HG03280 (cell line): ENCODE data around the gene CPPED1.

Experiments
- ATAC-seq: cut with Tn5 transposase; IDR thresholded peaks from one replicate; pipeline ENCODE4 v1.9.1; 2021; ENCODE audit warnings: mild to moderate bottlenecking, moderate library complexity; ENCODE audit not compliant: unreplicated experiment

Gene CPPED1

DNA sequence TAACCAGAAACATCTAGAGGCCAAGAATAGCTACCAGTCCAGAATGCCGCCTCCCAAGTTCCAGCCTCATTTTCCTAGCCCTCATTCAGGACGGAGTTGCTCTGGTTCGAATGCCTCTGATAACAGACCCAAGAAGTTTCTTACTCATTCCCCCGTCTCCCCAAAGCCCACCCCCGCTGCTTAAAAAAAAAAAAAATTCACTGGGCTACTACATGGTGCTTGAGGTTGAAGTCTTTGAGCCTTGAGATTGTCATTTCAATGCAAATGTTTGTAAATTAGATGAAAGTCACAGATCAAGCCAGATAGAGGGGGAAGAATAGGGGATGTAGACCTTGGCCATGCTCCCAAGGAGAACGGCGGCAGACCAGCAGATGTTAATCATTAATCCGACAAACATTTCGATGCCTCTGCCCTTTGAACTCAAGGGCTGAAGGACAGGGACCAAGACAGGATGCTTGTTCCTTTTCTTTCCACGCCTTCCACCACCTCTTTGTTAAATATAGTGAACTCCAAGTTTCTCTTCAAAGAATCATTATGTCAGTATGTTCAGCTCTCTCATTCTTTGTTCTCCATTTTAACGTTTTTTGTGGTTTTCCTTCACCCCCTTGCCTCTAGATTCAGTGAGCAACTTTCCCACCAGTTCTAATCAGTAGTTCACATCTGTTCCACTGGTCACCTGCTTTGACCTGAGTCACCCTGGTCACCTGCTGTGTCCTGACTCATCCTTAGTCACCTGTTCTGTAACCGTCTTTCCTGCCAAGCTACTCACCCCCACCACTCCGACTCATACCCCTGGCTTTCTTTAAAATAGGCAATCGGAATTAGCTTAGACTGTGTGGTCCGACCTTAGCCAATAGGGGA, 190.3 kb downstream of the CPPED1 start:
- peak; percentile 70 for ATAC-seq

DNA sequence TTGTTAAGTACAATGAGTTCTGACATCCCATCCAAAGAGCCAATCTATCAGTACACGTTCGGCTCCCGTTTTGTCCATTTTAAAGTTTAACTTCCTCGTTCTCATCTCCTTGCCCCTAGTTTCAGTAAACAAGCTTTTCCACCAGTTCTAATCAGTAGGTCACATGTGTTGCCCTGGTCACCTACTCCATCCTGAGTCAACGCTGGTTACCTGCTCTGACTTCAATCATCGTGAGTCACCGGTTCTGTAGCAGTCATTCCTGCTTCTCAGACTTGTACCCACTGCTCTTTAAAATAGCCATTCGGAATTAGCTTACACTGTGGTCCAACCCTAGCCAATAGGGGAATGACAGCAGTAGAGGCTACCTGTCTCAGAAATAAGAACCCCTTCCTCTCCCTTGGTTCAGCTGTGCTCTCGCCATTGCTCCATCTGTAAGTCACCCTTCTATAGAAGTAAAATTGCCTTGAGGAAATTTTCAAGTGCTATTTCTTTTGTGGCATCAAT, 191.0 kb downstream of the CPPED1 start:
- no peak for ATAC-seq

DNA sequence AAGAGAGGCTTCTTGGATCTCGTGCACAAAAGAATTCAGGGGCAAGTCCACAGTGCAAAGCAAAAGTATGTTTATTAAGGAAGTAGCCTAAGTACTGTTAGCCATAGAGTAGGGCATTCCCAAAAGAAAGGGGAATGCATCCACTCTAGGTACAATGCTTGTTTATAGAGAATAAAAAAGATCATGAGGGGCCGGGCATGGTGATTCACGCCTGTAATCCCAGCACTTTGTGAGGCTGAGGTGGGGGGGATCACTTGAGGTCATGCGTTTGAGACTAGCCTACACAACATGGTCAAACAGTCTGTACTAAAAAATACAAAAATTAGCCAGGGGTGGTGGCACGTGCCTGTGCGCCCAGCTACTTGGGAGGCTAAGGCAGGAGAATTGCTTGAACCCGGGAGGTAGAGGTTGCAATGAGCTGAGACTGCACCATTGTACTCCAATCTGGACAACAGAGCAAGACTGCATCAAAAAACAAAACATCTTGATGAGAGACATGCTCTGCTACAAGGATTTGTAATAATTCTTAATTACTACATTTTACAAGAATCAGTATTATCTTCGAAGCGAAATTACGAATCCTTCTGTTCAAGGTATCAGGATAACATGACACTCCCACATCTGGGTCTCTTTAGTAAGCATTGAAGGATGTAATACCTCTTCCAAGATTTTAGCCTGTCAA, 191.6 kb downstream of the CPPED1 start:
- ATAC-seq: no peak

DNA sequence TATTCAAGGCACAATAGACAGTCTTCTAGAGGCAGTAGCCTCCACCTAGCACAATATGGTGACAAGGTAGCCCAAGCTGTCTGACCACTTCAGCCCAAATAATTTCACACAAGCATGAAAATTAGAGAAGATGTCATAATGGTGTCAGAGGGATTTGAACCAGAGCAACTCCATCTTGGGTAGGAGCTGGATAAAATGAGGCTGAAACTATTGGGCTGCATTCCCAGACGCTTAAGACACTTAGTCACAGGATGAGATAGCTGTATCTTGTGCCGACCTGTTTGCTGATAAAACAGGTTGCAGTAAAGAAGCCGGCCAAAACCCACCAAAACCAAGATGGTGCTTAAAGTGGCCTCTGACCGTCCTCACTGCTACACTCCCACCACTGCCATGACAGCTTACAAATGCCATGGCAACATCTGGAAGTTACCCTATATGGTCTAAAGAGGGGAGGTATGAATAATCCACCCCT, 192.6 kb downstream of the CPPED1 start:
- no peak for ATAC-seq

DNA sequence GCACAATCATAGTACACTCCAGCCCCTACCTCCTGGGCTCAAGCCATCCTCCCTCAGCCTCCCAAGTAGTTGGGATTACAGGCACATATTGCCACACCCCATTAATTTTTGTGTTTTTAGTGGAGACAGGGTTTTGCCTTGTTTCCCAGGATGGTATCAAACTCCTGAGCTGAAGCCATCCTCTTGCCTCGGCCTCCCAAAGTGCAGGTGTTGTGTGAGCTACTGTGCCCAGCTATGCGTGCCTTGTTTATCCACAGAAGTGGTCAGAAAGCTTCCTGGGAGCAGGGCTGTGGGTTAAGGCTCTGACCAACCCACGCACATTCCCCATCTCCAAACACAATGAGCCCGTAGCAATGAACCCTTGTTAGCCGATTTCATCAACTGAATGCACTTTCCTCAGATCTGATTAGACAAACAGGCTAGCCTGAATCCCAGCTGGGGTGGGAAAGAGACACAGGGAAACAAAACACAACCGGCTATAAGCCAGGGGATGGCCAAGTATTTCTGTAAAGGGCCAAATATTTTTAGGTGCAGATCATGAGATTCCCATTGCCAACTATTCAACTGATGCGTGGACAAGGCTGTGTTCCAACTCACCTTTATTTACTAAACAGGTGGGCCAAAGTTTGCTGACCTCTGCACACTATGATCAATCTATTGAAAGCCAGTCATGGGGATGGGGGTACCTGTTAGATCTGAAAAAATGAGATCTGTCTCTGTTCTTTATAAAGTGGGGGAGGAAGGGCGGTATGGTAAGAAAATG, 193.6 kb downstream of the CPPED1 start:
- no peak for ATAC-seq
